ENCODE measurements around the gene UBE2E2.

The UBE2E2 gene

DNA sequence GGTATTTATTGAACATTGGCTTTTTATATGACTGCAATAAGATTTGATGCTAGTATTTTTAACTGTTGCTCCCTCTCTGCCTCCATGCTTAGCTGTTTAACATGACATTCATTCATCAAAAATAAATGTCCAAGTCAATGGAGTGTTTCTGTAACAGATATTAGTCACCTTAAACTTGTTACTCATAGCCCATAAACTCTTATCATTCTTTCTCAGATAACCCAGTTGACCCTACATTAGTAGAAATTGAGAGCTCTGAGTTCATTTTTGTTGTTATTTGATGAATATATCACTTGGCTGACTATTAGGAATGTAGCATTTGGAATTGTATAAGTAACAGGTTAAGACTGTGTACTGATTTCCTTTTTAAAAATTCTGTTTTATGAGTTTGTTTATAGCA, 201.1 kb downstream of the UBE2E2 start:
- TF ChIP-seq, protein P1, sequence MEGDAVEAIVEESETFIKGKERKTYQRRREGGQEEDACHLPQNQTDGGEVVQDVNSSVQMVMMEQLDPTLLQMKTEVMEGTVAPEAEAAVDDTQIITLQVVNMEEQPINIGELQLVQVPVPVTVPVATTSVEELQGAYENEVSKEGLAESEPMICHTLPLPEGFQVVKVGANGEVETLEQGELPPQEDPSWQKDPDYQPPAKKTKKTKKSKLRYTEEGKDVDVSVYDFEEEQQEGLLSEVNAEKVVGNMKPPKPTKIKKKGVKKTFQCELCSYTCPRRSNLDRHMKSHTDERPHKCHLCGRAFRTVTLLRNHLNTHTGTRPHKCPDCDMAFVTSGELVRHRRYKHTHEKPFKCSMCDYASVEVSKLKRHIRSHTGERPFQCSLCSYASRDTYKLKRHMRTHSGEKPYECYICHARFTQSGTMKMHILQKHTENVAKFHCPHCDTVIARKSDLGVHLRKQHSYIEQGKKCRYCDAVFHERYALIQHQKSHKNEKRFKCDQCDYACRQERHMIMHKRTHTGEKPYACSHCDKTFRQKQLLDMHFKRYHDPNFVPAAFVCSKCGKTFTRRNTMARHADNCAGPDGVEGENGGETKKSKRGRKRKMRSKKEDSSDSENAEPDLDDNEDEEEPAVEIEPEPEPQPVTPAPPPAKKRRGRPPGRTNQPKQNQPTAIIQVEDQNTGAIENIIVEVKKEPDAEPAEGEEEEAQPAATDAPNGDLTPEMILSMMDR (conservative IDR thresholded peaks at IDR 0.05; ENCODE audit: low read depth, low read length): no peak
- no peak overlapping the region for H3K4me3 ChIP-seq (ENCODE audit: low read length)
- DNase-seq (ENCODE audit: low read depth): no peak

DNA sequence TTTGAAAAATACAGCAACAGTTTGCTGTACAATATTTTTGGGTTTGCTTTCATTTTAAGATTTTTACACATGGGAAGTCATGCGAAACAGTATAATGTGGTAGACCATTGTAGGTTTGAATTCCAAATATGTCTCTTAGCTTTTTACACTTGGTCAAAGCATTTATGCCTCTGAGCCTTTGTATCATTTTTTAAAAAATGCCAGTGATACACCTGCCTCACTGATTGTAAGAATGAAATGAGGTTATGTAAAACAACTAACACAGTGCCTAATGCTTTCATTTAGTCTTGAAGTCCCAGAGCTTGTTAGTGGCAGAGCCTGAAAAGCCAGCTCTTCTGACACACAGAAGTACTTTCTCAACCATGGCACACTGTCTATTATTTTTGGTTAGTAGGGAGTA, 202.0 kb downstream of the UBE2E2 start:
- TF ChIP-seq, protein P1 (conservative IDR thresholded peaks at IDR 0.05; ENCODE audit: low read depth, low read length): no peak
- no peak overlapping the region for H3K4me3 ChIP-seq (ENCODE audit: low read length)
- DNase-seq (ENCODE audit: low read depth): no peak

DNA sequence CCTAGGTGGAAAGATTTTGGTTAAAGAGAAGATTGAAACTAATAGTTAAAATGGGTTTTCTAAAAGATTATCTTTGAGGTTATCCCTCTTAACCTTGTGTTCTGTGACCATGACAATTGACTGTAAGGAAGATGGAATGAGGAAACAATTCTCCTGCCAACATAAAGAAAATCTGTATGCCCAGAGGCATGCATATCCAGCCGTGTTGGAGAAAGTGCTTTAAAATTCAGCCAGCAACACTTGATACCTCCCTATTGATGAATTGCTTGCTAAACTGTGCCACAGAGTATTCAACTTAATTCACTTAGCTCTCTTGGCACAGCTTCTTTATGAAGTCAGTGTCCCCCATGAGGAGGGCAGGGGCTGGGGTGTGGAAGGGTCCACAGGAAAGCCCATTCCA, 203.5 kb downstream of the UBE2E2 start:
- TF ChIP-seq, protein P1 (conservative IDR thresholded peaks at IDR 0.05; ENCODE audit: low read depth, low read length): no peak
- H3K4me3 ChIP-seq (ENCODE audit: low read length): no peak overlapping the region

DNA sequence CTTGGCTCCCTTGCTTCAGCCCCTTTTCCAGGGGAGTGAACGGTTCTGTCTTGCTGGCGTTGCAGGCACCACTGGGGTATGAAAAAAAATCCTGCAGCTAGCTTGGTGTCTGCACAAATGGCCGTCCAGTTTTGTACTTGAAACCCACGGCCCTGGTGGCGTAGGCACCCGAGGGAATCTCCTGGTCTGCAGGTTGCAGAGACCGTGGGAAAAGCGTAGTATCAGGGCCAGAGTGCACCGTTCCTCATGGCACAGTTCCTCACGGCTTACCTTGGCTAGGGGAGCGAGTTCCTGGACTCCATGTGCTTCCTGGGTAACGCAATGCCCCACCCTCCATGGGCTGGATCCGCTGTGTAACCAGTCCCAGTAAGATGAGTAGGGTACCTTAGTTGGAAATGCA, 214.9 kb downstream of the UBE2E2 start:
- no peak overlapping the region for H3K4me3 ChIP-seq (ENCODE audit: low read length)
- DNase-seq (ENCODE audit: low read depth): no peak
- TF ChIP-seq, protein P1 (conservative IDR thresholded peaks at IDR 0.05; ENCODE audit: low read depth, low read length): no peak

More for the DNA sequence above, 203.5 kb downstream of the UBE2E2 start:
- no peak for DNase-seq (ENCODE audit: low read depth)

DNA sequence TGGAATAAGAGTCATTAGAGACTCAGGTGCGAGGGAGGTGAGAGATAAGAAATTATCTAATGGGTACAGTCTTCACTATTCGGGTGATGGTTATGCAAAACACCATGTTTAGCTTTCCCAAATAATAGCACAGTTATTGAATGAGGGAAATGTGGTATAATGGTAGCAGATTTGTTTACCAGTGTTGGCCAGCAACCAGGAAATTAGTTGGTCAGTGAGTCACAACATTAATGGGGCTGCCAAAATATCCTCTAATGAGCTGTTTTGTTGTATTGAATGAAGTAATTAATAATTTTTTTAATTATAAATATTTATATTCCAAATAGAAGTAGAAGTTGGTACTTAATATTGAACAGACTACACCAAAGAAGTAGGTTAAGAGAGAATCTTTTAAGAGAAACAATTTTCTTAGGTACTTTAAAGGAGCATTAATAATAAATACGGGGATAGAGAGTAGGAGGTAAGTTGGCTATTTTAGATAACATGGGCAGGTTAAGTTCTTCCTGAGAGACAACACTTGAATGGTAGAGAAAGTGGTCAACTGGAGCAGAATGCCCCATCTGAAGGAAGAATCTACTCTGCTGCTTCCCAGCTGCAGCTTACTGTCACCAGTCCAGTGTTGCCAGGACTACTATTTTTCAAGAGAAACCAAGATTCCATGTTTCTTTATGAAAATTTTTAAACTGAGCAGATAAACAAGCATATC, 218.8 kb downstream of the UBE2E2 start:
- no peak overlapping the region for H3K4me3 ChIP-seq (ENCODE audit: low read length)
- no peak for DNase-seq (ENCODE audit: low read depth)
- TF ChIP-seq, protein P1 (conservative IDR thresholded peaks at IDR 0.05; ENCODE audit: low read depth, low read length): no peak

DNA sequence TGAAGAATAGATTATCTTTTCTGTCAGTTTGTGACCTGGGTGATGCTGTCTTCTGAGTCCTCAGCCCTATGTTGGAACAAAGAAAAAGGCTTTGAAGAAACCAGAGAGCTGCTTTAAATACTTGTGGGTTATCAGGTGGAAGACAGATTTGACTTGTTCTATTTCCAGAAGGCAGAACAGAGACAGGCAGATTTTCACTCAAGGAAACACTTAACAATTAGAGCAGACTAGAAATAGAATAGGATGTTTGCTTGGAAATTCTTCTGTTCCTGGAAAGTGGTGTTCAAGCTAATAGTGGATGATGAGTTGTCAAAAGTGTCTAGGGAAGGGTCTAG, 219.4 kb downstream of the UBE2E2 start:
- no peak for DNase-seq (ENCODE audit: low read depth)
- TF ChIP-seq, protein P1 (conservative IDR thresholded peaks at IDR 0.05; ENCODE audit: low read depth, low read length): no peak
- H3K4me3 ChIP-seq (ENCODE audit: low read length): no peak overlapping the region

DNA sequence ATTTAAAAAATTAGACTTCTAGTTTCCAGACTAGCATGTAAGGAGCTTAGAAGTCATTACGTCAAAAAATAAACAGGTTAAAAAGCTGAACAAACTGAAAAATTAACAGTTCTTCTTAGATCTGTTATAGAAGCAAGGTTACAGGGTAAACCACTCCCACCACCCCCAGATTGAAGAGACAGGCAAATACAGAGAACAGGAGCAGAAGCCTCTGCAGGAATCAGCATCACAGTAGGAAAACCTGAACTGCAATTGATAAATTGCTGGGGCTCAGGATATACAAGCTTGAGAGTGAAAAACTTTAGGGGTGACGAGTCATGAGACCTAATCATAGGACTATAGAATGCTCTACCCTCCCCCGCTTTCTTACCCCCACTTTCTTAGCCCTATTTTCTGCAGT, 222.3 kb downstream of the UBE2E2 start:
- TF ChIP-seq, protein P1 (conservative IDR thresholded peaks at IDR 0.05; ENCODE audit: low read depth, low read length): no peak
- no peak for DNase-seq (ENCODE audit: low read depth)
- H3K4me3 ChIP-seq (ENCODE audit: low read length): no peak overlapping the region

All from retinal pigment epithelial cell (primary cell).